Kidney (tissue), 22 donors: Measurements from ENCODE around the gene CCK. TPM values are rescaled to one million over a fixed set of nuclear protein-coding genes. Genes with fewer than 3 reads are reported as not detected.

ENCODE experiments used
- DNase-seq, 5 donors: peaks; one replicate each; pipeline ENCODE4 v3.0.0-alpha.2; 2013 to 2020
- FAIRE-seq: peaks from 2 replicates; lab custom pipeline; 2012; peaks lifted over from hg19 to GRCh38; lab: Jason Lieb, UNC
- H3K27ac ChIP-seq, 2 donors: one replicate each; pipeline ENCODE4 v1.7.0; 2013; ENCODE audit warnings: low read depth in 2 of 2, low read length in 2 of 2, inconsistent platforms in 1 of 2
- H3K27me3 ChIP-seq: one replicate; pipeline ENCODE4 v1.7.1; 2013; ENCODE audit warnings: low read length, inconsistent platforms; ENCODE audit not compliant: control insufficient read depth, insufficient read depth
- H3K36me3 ChIP-seq, 3 donors: one replicate each; pipeline versions ENCODE4 v1.7.0 to v1.7.1; 2013; ENCODE audit warnings: low read length in 3 of 3, control low read depth in 1 of 3, inconsistent platforms in 1 of 3; ENCODE audit not compliant: insufficient read depth in 3 of 3, control insufficient read depth in 2 of 3
- H3K4me1 ChIP-seq, 3 donors: one replicate each; pipeline versions ENCODE4 v1.7.0 to v1.7.1; 2013; ENCODE audit warnings: low read length in 3 of 3, inconsistent platforms in 1 of 3, low read depth in 1 of 3; ENCODE audit not compliant: control insufficient read depth in 2 of 3, insufficient read depth in 2 of 3
- H3K4me3 ChIP-seq, 3 donors: one replicate each; pipeline versions ENCODE4 v1.7.0 to v1.8.1; 2013; ENCODE audit warnings: low read length in 3 of 3, control low read depth in 1 of 3, inconsistent platforms in 1 of 3
- H3K9ac ChIP-seq, 3 donors: one replicate each; pipeline versions ENCODE4 v1.7.0 to v1.7.1; 2013; ENCODE audit warnings: low read length in 3 of 3, control low read depth in 1 of 3, inconsistent platforms in 1 of 3
- H3K9me3 ChIP-seq, 3 donors: one replicate each; pipeline versions ENCODE4 v1.7.0 to v1.7.1; 2013; ENCODE audit warnings: low read length in 3 of 3, control low read depth in 1 of 3, inconsistent platforms in 1 of 3; ENCODE audit not compliant: control insufficient read depth in 2 of 3, insufficient read depth in 1 of 3
- intact Hi-C: fragments of 100-400 bp; cut with DNase I; formaldehyde crosslinking; loops from one replicate; pipeline ENCODE4 v1.11.1; 2022
- long read RNA-seq, 10 donors: library from polyadenylated mRNA in 1 of 10; unstranded in 1 of 10; transcript quantifications; one replicate each; pipeline ENCODE4 v2.0.0 and lab custom pipeline, GENCODE V29; 2021 to 2026
- polyA plus RNA-seq: library from polyadenylated mRNA; stranded (reverse); fragments of 350-450 nt; fragmentation: Illumina TruSeq; extraction: RNeasy Lipid Tissue Mini Kit (QIAGEN cat#74804); gene quantifications from one replicate; pipeline ENCODE4 v1.2.3, GENCODE V29; 2014; ENCODE audit warnings: low read depth, low replicate concordance; ENCODE audit not compliant: insufficient read depth
- total RNA-seq: library from RNA; stranded (reverse); fragmentation: NEBNext Ultra II Directional; extraction: Animal tissue kit (Norgen Biotek cat#: 25700); gene quantifications from one replicate; pipeline ENCODE4 v1.2.1, GENCODE V29; 2021
- TF ChIP-seq, protein P1 (sequence below): IDR thresholded peaks from 3 replicates; pipeline ENCODE4 v1.5.1; 2012; ENCODE audit warnings: mild to moderate bottlenecking, moderate library complexity, borderline replicate concordance; ENCODE audit not compliant: insufficient read depth; ENCODE audit errors: extremely low read depth
- donor health status: control.
- donor health status: control.
- donor health status: control.
- donor health status: control.
- donor health status: control.
- donor health status: DM: yes; HTN: yes; CAD: no.
- donor health status: Normal renal cell carcinoma (clear cell type).

Gene CCK, protein sequence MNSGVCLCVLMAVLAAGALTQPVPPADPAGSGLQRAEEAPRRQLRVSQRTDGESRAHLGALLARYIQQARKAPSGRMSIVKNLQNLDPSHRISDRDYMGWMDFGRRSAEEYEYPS
- total RNA-seq, result not detected
- polyA plus RNA-seq, result not detected
- long read RNA-seq, donor 1, result 0 reads
- long read RNA-seq, donor 2, result 0 reads
- long read RNA-seq, donor 3, partial matches to known transcripts, result 0 of 1 reads
- long read RNA-seq, donor 3, other reads (novel, unspliced or antisense), result 0 of 1 reads
- long read RNA-seq, donor 4, partial matches to known transcripts, result 0 of 1 reads
- long read RNA-seq, donor 4, other reads (novel, unspliced or antisense), result 0 of 1 reads
- long read RNA-seq, donor 5, result 0 reads
- long read RNA-seq, donor 6, result 0 reads
- long read RNA-seq, donor 7, result 0 reads
- long read RNA-seq, donor 8, result 0 reads
- long read RNA-seq, donor 9, result 0 reads
- long read RNA-seq, donor 10, partial matches to known transcripts, result 0 of 2 reads
- long read RNA-seq, donor 10, other reads (novel, unspliced or antisense), result 0 of 2 reads

GRCh38 chr3:42266085-42266484 lies at the start of gene CCK:
TSS of gene CCK (minus strand) at chr3:42266185. CDS start at chr3:42263630, 2,555 bp downstream.
- TF ChIP-seq, protein P1, sequence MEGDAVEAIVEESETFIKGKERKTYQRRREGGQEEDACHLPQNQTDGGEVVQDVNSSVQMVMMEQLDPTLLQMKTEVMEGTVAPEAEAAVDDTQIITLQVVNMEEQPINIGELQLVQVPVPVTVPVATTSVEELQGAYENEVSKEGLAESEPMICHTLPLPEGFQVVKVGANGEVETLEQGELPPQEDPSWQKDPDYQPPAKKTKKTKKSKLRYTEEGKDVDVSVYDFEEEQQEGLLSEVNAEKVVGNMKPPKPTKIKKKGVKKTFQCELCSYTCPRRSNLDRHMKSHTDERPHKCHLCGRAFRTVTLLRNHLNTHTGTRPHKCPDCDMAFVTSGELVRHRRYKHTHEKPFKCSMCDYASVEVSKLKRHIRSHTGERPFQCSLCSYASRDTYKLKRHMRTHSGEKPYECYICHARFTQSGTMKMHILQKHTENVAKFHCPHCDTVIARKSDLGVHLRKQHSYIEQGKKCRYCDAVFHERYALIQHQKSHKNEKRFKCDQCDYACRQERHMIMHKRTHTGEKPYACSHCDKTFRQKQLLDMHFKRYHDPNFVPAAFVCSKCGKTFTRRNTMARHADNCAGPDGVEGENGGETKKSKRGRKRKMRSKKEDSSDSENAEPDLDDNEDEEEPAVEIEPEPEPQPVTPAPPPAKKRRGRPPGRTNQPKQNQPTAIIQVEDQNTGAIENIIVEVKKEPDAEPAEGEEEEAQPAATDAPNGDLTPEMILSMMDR, result no peak
- Histone ChIP-seq H3K27ac (no peak within 1 kb of the TSS), H3K9me3 (no peaks in the 10 kb centered on the region), H3K27me3 (peaks cover 33% of the 10 kb centered on the region), H3K9ac (no peak within 1 kb of the TSS), H3K36me3 (no peaks in the 10 kb centered on the region), H3K4me3 (no peak within 1 kb of the TSS), H3K4me1 (peaks cover 0 to 3% (median 0%) of the 10 kb centered on the region in 3 donors)
- intact Hi-C loops, result no loop called here
- DNase-seq, result no peak
- no peak for FAIRE-seq

DNA sequence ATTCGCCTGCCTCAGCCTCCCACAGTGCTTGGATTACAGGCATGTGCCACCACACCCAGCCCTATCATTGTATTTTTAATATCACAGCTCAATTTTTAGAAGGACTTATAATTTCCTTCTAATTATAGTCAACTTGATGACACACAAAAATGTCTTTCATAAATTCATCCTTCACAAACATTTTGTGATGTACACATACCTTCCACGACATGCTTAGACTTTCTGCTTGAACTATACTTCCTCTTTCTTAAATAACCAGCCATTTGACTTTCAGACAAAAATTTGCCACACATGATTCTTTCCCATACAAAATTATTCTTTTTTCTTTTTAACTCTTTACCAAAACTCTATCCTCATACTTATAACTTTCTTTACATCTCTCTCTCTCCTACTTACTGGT lies 48.4 kb upstream of the CCK start:
- Histone ChIP-seq H3K27ac (no peak overlapping the region), H3K9ac (no peak overlapping the region), H3K27me3 (no peaks in the 10 kb centered on the region), H3K4me1 (no peaks in the 10 kb centered on the region), H3K9me3 (peaks cover 0 to 4% (median 3%) of the 10 kb centered on the region in 3 donors), H3K4me3 (no peak overlapping the region), H3K36me3 (no peaks in the 10 kb centered on the region)
- no peak for DNase-seq
- FAIRE-seq, result no peak
- TF ChIP-seq, protein P1, result no peak
- intact Hi-C loops, result no loop called here

DNA sequence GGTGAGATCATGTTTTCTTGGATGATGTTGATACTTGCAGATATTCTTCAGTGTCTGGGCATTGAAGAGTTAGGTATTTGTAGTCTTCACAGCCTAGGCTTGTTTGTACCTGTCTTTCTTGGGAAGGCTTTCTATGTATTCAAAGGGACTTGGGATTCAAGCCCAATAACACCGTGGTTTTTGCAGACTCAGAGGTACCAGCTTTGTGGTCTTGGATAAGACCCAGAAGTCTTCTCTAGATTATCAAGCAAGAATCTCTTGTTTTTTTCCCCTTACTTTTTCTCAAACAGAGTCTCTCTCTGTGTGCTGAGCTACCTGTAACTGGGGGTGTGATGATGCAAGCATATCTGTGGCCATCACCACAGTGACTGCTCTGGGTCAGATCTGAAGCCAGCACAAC lies 42.7 kb upstream of the CCK start:
- Histone ChIP-seq H3K4me3 (no peak overlapping the region), H3K36me3 (no peaks in the 10 kb centered on the region), H3K9me3 (no peaks in the 10 kb centered on the region), H3K4me1 (no peaks in the 10 kb centered on the region), H3K27me3 (no peaks in the 10 kb centered on the region), H3K9ac (no peak overlapping the region), H3K27ac (no peak overlapping the region)
- FAIRE-seq, result no peak
- TF ChIP-seq, protein P1, result no peak
- intact Hi-C loops, result no loop called here
- no peak for DNase-seq
